GM19395 (cell line): ENCODE results near the gene PPP1R13B.
A peak's percentile ranks its signal among the peaks of the same experiment; 100 is the strongest.

Experiments used
- ATAC-seq: cut with Tn5 transposase; IDR thresholded peaks from one replicate; pipeline ENCODE4 v1.9.1; 2021; ENCODE audit warnings: mild to moderate bottlenecking, moderate library complexity; ENCODE audit not compliant: unreplicated experiment

PPP1R13B gene

DNA sequence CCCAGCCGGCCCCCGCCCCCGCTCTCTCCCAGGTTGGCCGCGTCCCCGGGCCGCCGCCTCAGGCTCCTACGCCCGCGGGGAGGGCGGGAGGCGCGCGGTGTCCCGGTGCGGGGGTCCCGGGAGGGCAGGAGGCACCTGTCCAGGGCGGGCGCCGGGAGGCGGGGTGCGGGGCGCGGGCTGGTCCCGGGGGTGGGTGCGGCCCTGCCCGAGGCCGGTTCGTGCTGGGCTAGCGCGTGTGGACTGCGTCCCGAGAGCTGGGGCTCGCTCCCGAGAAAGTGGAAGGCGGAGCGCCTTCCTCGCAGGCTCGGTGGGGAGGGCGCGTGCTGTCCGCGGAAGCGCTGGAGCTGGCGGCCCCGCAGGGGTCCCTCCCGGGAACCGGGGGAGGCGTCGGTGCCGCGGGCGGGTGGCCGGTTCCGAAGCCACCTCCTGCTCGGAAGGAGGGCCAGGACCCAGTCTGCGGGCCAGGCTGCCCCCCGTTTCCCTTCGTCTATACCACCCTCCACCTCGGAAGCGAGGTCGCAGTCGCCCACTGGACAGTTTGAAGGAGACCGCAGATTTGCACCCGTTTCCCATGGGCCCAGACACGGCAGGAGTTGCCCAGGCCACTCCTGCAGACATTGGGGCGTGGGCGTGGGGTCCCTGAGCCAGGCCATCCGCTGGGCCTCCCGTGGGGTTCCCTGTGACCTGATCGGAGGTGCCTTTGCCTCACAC is 131.1 kb downstream of the PPP1R13B start:
- no peak for ATAC-seq

DNA sequence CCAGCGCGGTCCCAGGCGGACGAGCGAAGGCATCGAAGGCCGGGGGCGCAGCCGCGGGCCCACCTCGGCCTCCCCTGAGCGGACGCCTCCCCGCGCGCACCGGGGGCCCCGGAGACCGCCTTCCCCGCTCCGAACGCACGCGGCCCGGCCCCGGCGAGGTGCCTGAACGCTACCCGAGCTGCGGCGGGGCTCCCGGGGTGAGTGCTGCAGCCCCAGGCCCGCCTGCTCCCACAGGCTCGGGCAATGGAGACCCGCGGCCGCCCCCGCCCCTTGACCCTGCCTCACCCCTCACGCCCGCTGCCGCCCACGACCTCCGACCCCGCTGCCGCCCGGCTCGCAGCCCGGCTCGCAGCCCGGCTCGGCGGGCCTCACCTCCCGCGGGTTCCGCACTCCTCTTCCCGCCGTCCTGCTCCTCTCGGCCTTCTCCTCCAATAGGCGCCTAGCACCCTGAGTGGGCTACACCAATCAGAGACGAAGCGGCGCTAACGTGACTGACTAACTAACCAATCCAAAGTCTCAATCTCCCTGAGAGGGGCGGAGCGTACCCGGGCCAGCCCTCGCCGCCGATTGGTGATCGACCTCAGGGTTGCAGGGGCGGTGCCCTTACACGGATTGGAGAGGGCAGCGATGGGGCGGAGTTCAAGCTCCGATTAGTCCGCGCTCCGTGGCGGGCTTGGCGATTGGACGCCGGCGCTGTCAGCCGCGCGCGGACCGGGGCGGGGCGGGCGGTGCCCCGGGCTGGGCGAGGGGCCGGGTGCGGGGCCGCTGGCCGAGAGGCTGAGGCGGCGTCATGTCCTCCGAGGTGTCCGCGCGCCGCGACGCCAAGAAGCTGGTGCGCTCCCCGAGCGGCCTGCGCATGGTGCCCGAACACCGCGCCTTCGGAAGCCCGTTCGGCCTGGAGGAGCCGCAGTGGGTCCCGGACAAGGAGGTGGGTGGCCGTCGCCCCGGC is 132.0 kb downstream of the PPP1R13B start, which contains the start of the genes XRCC3 and ZFYVE21:
Gene XRCC3 (minus strand): TSS at position 400 of the 949 bp plus-strand sequence. CDS start 4,364 bp downstream, outside the sequence.
Gene ZFYVE21 (plus strand): TSS at position 759 of the 949 bp plus-strand sequence. CDS start 32 bp downstream, at position 791.
- ATAC-seq: peak; percentile 97

DNA sequence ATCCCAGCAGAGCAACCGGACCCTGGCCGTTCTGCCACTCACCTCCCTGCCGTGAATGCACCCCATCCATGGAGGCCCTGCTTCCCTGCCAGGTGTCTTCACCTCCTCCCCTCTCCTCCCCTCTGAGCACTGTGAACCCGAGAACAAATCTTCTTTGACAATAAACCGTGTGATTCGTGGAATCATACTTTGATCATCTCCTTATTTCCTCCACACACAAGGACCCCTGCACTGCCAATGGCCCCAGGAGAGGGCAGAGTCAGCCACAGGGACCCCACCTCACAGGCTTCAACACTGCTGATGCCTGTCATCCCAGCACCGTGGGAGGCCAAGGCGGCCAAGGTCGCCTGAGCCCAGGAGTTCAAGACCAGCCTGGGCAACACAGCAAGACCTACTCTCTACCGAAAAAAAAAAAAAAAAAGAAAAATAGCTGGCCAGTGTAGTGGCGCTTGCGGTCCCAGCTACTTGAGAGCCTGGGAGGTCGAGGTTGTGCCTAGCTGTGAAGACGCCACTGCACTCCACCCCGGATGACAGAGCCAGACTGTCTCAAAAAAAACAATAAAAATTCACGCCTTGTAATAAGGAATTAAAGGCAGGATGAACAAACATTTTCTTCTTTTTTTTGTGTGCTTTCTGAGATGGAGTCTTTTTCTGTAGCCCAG is 133.2 kb downstream of the PPP1R13B start:
- ATAC-seq: no peak

DNA sequence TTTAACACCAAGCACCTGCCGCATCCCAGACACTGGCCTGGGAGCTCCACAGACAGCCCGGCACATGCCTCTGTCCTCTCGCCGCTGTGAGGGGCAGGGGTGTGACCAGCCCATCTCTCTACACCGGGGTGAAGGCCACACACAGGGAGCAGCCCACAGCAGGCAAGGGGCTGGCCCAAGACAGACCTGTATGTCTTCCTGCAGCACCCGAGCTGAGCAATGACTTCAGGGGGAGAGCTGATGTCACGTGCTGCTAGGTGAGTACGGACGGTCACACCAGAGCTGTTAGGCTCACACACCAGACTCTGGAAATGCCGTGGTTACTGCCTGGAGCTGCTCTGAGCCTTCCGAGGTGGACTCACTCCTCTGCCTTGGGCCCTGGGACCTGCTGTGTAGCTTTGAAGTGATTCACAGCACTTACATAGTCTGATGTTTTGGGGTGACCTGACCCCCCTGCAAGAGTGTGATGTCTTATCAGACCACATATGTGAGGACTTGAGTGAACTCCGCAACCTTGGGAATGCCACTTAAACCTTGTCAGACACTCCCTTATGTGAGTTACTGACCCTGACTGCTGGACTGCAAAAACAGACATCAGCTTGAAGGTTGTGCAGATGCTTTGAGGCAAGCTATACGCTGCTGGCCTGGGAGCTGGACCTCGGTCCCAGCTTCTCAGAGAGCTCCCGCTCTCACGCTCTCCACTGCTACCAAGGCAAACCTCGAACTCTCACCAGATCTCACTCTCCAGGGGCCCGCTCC is 133.9 kb downstream of the PPP1R13B start:
- ATAC-seq: no peak

DNA sequence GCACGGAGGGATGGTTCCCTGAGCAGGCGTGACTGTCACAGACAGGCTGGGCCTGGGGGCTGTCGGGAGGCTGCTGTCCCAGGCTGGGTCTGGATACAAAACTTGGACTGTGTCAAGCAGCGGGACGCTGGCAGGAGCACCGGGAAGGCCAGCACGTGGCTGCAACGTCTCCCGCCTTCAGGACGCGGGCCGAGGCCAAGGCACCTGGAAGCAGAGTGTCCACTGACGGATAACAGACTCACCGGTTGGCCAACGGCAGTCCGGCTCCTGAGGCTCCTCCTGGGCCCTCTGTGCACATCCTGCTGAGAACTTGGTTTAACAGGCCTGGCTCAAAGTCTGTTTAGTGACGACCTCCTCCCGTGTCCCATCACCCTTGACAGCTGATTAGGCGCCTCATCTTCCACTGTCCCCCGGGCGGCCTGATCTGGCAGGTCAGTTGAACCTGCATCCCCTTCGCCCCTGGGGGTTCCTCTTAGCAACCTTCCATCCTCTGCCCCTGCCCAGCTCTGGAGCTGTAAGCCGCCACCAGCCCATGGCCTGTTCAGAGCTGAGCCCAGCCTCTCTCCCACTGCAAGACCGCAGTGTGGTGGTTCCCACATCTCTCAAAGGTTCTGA is 134.6 kb downstream of the PPP1R13B start:
- no peak for ATAC-seq

DNA sequence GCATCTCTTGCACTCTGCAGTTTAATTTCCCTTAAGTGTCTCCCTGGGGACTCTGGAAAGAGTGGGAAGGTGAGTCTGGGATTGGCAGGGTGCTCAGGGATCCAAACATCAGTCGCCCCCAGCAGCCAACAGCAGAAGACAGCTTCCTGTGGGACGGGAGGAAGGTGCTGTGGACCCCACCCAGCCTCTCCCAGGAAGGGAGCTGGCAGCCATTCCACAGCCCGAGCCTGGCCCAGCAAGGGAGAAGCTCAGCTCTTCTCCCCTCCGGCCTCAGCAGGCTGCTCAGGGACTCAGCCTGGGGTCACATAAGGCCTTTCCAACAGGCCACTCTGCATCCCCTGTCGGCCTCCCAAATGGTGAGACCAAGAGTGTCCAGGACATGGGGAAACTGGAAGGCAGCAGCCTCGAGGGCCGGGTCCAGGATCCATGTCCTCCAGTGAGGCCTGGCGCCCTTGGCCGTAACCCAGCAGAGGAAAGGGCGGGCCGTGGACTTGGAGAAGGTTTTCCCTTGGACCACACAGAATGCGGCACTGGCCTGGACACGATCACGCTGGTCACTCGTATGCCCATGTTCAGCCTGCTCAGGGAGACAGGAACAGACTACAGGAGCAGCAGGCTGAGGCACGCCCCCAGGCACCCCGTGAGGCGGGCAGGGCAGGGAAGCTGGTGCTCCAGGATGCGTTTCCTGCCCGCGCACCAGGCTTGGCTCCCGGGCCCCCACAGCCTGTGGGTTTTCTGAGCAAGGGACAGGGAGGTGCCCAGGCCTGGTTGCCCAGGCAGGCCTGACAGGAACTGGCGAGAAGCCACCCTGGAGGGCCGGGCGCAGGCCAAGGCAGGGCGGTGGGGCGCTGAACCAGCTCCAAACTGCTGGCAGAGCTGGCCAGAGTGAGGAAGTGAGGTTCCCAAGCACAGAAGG is 135.6 kb downstream of the PPP1R13B start:
- ATAC-seq: no peak

DNA sequence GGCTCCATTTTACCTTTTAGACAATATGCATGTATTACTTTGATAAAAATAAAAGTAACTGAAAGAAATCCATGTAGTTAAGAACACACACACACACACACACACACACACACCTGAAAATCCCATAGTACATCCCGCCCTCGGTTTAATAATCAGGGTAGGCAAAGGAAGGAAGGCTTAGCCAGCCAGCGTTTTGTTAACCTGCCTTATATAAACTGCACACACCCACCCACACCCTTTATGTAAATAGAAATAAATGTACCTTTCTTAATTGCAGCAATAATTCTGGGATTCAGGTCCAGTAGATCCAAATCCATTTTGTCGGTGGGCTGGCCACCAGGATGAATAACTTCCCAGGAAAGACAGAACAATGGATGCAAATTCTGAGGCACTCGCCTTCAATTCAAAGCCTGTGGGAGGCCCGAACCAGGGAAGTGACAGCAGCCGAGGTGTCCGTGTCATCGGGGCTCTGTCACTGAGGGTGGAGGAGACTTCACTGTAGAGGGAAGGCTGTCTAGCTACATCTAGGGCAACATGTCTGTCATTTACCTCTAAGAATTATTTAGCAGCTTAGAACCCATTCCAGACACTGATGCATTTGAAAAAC is 136.5 kb downstream of the PPP1R13B start:
- no peak for ATAC-seq

DNA sequence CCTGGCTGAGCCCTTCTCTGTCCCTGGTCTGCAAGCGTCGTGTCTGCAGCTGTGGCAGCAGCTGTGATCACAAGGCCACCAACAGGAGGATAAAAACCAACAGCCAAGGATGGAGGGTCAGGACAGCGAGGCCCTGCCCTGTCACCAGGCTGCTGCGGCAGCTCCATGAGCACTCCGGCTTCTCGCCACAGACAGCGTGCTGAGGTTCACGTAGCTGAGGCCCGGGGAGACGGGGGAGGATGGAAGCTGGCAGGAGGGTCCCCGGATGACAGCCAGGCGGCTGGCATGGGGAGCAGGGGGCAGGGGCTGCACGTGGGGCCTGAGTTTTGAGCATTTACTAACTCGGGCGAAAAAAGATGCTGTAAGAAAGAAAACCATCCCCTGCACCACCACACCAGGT is 137.6 kb downstream of the PPP1R13B start:
- ATAC-seq: no peak

DNA sequence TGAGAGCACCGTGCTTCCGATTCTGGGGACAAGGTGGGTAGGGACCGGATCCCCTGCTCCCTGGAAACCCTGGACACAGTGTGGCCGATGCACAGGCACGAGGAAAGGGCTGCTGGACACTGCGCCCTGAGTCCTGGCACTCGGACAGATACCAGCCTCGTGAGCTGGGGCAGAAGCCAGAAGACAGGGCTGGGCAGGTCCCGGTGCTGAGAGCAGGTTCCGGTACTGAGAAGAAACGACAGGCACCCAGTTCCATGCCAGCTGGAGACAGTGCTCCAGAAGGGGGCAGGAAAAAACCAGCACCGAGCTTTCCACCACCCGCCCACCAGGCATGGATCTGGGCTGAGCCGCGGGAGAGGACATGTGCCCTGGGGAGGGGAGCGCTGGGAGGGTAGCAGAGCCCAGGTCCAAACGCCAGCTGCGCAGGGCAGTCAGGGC is 138.6 kb downstream of the PPP1R13B start:
- no peak for ATAC-seq

DNA sequence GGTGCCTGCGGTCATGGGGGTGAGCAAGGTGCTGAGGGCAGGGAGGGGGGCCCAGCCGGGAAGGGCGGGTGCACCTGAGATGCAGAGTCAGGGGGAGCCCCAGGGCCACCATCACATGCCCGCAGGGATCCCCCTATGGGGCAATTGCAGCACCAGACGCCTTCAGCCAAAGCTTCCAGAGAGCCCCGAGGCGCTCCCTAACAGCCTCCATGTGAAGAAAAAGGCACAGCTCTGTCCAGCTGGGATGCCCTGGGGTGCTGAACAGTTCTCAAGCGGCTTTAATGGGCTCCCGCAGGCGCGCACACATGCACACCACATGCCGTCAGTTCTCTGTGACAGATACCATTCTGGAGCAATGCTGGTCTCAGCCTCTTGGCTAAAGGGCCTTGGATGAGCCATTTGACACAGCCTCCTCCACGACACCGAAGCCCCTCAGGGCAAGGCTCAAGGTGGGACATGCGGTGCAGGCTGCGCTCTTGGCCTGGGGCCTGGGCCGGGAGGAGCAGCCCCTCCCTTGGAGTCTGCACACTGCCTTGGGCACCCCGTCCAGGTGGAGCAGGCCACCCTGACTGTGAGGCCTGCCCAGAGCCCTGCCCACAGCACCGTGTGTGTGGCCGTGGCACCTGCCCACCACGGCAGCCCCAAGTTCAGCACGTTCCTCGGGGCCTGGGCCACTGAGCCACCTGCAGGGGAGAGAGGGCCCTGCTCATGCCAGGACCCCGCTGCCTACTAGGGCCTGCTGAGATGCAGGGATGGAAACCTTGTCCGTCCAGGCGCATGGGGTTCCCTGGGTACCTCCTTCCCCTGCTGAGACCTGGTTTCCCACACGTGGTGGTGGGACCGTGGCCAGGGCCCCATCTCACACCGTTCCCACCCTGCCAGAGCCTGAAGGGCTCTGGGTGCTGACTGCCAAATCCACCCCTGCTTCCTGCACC is 139.8 kb downstream of the PPP1R13B start:
- no peak for ATAC-seq

DNA sequence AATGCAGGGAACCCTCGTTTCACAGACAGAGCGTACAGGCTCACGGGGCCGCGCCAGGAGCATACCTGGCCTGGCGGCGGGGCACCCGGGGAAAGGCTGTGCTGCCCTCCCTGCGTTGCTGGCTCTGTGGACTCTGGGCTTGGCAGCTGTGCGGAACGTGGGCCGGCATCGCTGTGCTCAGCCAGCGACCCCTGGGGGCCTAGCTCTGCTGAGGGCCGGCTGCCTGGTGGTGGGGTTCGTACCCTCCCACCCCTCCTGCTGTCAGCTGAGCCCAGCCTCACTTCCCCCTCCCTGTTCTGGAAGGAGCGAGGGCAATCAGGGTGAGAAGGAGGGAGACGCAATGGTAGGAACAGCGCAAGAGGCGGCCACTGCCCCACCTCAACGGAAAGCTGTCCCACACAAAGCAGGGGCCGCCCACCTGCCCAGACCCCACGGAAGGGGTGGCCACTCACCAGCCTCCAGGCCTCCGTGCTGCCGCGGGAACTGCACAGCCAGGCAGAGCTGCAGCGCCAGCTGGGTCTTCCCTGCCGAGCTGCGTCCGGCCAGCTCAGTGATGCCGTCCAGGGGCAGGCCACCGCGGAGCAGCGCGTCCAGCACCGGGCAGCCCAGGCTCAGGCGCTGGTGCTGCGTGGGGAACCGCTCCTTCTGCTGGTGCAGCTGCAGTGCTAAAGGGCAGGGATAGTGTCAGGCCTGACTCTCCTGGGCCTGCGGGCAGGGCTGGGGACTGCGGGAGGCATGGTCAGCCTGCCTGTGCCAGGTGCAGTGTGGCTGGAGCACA is 140.6 kb downstream of the PPP1R13B start:
- no peak for ATAC-seq

DNA sequence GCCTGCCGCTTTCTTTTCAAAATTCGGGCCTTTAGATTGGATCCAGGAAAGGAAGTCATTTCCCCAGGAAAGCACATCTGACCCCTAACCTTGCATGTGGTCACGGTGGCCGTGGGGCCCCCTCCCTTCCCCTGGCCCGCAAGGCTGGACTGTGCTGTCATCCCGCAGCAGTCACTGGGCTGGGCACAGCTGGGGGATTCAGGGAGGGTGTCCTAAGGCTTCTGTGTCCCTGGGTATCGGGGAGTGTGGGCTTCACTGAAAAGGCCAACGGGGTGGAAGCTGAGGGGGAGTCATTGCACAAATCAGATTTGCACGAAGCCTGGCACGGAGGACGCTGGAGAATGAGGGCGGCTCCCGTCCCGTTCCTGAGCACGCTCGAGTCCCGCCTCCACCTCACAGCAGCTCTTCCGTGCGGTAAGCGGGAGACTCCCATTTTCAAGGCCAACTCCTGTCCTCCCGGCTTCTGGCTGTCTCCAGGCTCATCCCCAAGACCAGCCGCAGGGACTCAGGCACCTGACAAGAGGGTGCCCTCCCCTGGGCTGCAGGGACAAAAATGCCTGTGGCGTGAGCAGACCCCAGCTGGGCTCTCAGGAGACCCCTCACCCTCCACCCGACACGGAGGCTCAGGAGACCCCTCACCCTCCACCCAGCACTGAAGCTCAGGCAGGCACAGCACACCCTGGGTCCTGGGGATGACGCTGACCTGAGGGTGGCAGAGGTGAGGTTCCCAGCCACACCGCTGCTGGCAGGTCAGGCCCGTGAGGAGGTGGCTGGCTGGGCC is 141.7 kb downstream of the PPP1R13B start:
- no peak for ATAC-seq

DNA sequence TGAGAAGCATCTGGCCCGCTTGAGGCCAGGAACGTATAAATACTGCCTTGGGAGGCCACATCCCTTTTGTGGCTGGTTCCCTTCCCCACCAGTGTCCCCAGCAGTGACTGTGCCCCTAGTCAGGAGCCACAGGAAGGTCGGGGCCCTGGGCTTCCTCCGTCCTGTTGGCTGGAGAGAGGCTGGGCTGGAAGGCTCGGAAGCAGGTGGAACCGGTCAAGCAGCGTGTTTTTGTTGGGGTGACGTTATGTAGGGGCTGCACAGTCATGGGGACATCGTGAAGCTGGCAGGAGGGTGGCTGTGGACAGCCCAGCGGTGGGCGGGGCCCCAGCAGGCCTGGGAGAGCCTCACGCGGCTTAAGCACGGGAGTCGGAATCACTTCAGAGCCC is 142.3 kb downstream of the PPP1R13B start:
- no peak for ATAC-seq

DNA sequence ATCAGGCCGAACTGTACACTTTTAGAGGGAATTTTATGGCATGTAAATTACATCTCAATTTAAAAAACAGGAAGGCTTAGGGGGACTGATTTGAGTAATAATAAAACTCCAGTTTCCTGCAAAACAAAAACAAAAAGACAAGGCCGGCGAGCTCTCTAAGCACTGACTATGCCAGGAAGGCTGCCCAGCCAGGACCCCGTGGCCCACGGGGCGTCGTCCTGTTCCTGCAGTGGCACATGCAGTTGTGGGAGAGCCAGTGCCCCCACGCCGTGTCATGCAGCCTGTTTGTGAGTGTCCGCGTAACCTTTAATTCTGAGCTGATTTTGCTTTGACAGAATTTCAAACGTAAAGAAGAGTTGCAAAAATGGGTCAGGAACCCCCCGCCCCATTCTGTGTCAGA is 142.7 kb downstream of the PPP1R13B start:
- ATAC-seq: no peak

DNA sequence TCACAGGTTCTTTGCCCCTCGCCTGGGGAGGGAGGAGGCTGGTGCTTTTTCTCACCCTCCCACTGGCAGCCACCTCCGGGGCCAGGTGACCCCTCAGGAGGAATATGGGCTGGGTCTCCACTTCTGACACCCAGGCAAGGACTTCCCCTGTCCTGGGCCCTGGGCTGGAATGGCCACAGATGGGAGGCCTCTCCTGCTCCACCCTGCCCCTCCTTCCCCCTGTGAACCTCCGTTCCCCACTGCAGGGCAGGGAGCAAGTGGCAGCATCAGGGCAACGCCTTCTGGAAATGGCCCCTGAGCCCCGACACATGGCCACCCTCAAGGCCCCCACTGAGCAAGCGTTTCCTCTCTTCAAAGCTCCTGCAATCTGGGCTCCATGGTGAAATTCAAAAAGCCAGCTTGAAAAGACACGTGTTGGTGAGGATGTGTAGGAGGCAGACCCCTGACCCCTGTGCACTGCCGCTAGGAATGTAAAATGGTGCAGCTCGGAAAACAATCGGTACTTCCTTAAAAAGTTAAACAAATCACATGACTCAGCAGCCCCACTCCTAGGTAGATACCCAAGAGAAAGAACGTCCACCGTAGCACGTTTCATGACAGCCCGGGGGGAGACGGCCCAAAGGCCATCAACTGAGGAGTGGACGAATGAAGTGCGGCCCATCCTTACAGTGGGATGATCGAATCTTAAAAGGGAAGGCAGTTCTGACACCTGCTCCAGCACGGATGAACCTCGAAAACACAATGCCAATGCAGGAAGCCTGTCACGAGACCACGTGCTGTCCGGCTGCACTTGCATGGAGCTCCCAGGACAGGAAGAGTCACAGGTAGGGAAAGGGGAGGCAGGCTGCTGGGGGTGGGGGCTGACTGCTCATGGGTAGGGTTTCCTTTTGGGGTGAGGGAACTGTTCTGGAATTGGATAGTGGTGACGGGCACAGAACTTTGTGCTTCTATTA is 143.7 kb downstream of the PPP1R13B start:
- ATAC-seq: no peak
